ENCODE data around the gene RAD18. TPM values are rescaled to one million over a fixed set of nuclear protein-coding genes. Genes with fewer than 3 reads are reported as not detected.

The RAD18 gene
- total and polyA plus RNA-seq, 12 donors = 2.0 to 11.4 (median 8.5) TPM

GRCh38 chr3:8984081-8984480 lies 20.8 kb upstream of the RAD18 start:
- DNase-seq = no peak
- no peaks in the 10 kb centered on the region for H3K9me3 ChIP-seq (replicated peaks in 1 of 3)
- intact Hi-C loops (cut with DNase I) = no loop called here
- H3K4me3 ChIP-seq = no peak overlapping the region
- TF ChIP-seq POLR2A (IDR thresholded peaks at IDR 0.05) (no peak), CTCF (IDR thresholded peaks at IDR 0.05) (no peak)
- 85 to 98% (median 89%) methylated on average over 6 of the region's 6 CpGs for WGBS, 4 donors
- no peak overlapping the region for H3K27ac ChIP-seq
- no peaks in the 10 kb centered on the region for H3K27me3 ChIP-seq
- no peaks in the 10 kb centered on the region for H3K4me1 ChIP-seq (replicated peaks in 1 of 2)
- H3K36me3 ChIP-seq (replicated peaks in 1 of 2) = no peaks in the 10 kb centered on the region

- no peak overlapping the region for H3K4me3 ChIP-seq
- H3K27ac ChIP-seq = no peak overlapping the region
- TF ChIP-seq CTCF (IDR thresholded peaks at IDR 0.05) (no peak), POLR2A (IDR thresholded peaks at IDR 0.05) (no peak)
- intact Hi-C loops (cut with DNase I) = no loop called here
- no peaks in the 10 kb centered on the region for H3K36me3 ChIP-seq (replicated peaks in 1 of 2)
- 88 to 97% (median 92%) methylated on average over 5 of the region's 5 CpGs for WGBS, 4 donors
- H3K9me3 ChIP-seq (replicated peaks in 1 of 3) = no peaks in the 10 kb centered on the region
- H3K27me3 ChIP-seq = no peaks in the 10 kb centered on the region
- no peaks in the 10 kb centered on the region for H3K4me1 ChIP-seq (replicated peaks in 1 of 2)
- no peak for DNase-seq
Measured at GRCh38 chr3:8983591-8983990, 20.3 kb upstream of the RAD18 start.

- intact Hi-C loops (cut with DNase I) = no loop called here
- Histone ChIP-seq H3K4me3 (no peak overlapping the region), H3K36me3 (replicated peaks in 1 of 2) (no peaks in the 10 kb centered on the region), H3K9me3 (replicated peaks in 1 of 3) (no peaks in the 10 kb centered on the region), H3K27me3 (no peaks in the 10 kb centered on the region), H3K27ac (no peak overlapping the region), H3K4me1 (replicated peaks in 1 of 2) (no peaks in the 10 kb centered on the region)
- TF ChIP-seq CTCF (IDR thresholded peaks at IDR 0.05) (no peak), POLR2A (IDR thresholded peaks at IDR 0.05) (no peak)
- WGBS, 4 donors = 84 to 100% (median 87%) methylated on average over 1 of the region's 1 CpG
- DNase-seq = no peak
Measured at GRCh38 chr3:8983026-8983425, 19.8 kb upstream of the RAD18 start.

GRCh38 chr3:8982509-8982908 lies 19.2 kb upstream of the RAD18 start:
- no peaks in the 10 kb centered on the region for H3K27me3 ChIP-seq
- 34 to 52% (median 44%) methylated on average over 5 of the region's 5 CpGs for WGBS, 4 donors
- no peaks in the 10 kb centered on the region for H3K36me3 ChIP-seq (replicated peaks in 1 of 2)
- DNase-seq = peak in 1 of 7 donors; percentile 29
- H3K9me3 ChIP-seq (replicated peaks in 1 of 3) = no peaks in the 10 kb centered on the region
- no peak overlapping the region for H3K27ac ChIP-seq
- intact Hi-C loops (cut with DNase I) = no loop called here
- TF ChIP-seq CTCF (IDR thresholded peaks at IDR 0.05) (no peak), POLR2A (IDR thresholded peaks at IDR 0.05) (no peak)
- no peaks in the 10 kb centered on the region for H3K4me1 ChIP-seq (replicated peaks in 1 of 2)
- no peak overlapping the region for H3K4me3 ChIP-seq
